AG04450 (cell line): ENCODE data around the gene NSD1. TPM values are rescaled to one million over a fixed set of nuclear protein-coding genes. Genes with fewer than 3 reads are reported as not detected.

Experiments
- CTCF ChIA-PET: fragments of 300-600, 350-600 bp; formaldehyde crosslinking; extraction: SDS; loops from one replicate; lab custom pipeline; 2022; ENCODE audit warnings: antibody characterized with exemption, inconsistent platforms; lab: Charles Lee
- POLR2A ChIA-PET: fragments of 350-600 bp; formaldehyde crosslinking; extraction: SDS; loops from one replicate; lab custom pipeline; 2021; ENCODE audit warnings: antibody characterized with exemption, inconsistent platforms; lab: Yijun Ruan, JAX
- DNase-seq: peaks from one replicate; pipeline ENCODE4 v3.0.0-alpha.2; 2011; ENCODE audit warnings: low read depth, low spot score
- H3K27ac ChIP-seq: one replicate; pipeline ENCODE4 v1.5.1; 2012; ENCODE audit warnings: low read depth, low read length, control low read depth
- H3K27me3 ChIP-seq: one replicate; pipeline ENCODE4 v1.6.0; 2012; ENCODE audit warnings: low read length; ENCODE audit not compliant: control insufficient read depth, insufficient read depth
- H3K4me3 ChIP-seq: 2 replicates; pipeline ENCODE4 v1.5.1; 2011; ENCODE audit warnings: mild to moderate bottlenecking, low read depth, low read length, control low read depth
- H3K9me3 ChIP-seq: 2 replicates; pipeline ENCODE4 v1.5.1; 2012; ENCODE audit warnings: low read length; ENCODE audit not compliant: control insufficient read depth, insufficient read depth
- CTCF ChIP-seq: IDR thresholded peaks from 2 replicates; pipeline ENCODE4 v1.5.1; 2011; ENCODE audit warnings: low read depth, low read length, control low read depth, inconsistent platforms
- polyA plus RNA-seq: library from polyadenylated mRNA; depleted of rRNA; stranded (reverse); fragments of >200 nt; gene quantifications from 2 replicates; pipeline ENCODE4 v1.2.3, GENCODE V29; 2011

Gene NSD1
- polyA plus RNA-seq, 1 experiment, result 33.4 TPM

- Histone ChIP-seq H3K4me3 (no peak overlapping the region), H3K9me3 (peaks cover under 1% of the 10 kb centered on the region; the same call in 1 of the 2 replicates), H3K27me3 (peaks cover 2% of the 10 kb centered on the region), H3K27ac (no peak overlapping the region)
- no peak for TF ChIP-seq CTCF
- ChIA-PET CTCF (no interaction called here), POLR2A (no interaction called here)
- DNase-seq, result no peak
These were observed 11.0 kb upstream of the NSD1 start for GRCh38 chr5:177122566-177122965.

- Histone ChIP-seq H3K4me3 (no peak overlapping the region), H3K9me3 (no peaks in the 10 kb centered on the region), H3K27me3 (peaks cover 2% of the 10 kb centered on the region), H3K27ac (no peak overlapping the region)
- CTCF ChIA-PET, result interaction anchor here (1.0 to 1.1 kb wide), 2 partner anchors 10 to 13 kb away, joined by 4 to 6 read pairs; no protein-coding TSS in a partner anchor
- TF ChIP-seq CTCF, result no peak
- no peak for DNase-seq
- POLR2A ChIA-PET, result no interaction called here
These were observed 9.6 kb upstream of the NSD1 start for GRCh38 chr5:177123789-177124485.

- ChIA-PET CTCF (interaction anchor here (1.0 to 1.1 kb wide), 2 partner anchors 10 to 12 kb away, joined by 4 to 6 read pairs; no protein-coding TSS in a partner anchor), POLR2A (no interaction called here)
- no peak for DNase-seq
- Histone ChIP-seq H3K4me3 (no peak overlapping the region), H3K27ac (no peak overlapping the region), H3K9me3 (no peaks in the 10 kb centered on the region), H3K27me3 (peaks cover 2% of the 10 kb centered on the region)
- TF ChIP-seq CTCF, result no peak
These were observed 9.0 kb upstream of the NSD1 start for GRCh38 chr5:177124486-177124991.

- ChIA-PET POLR2A (no interaction called here), CTCF (interaction anchor here (0.5 to 1.3 kb wide), 7 partner anchors 9 to 466 kb away, joined by 3 to 5 read pairs (median 3); no protein-coding TSS in a partner anchor)
- no peaks in the 10 kb centered on the region; the same call in 1 of the 2 replicates for H3K9me3 ChIP-seq
- DNase-seq, result no peak
- H3K4me3 ChIP-seq, result no peak overlapping the region
- peaks cover 2% of the 10 kb centered on the region for H3K27me3 ChIP-seq
- TF ChIP-seq CTCF, result no peak
- no peak overlapping the region for H3K27ac ChIP-seq
These were observed 6.8 kb upstream of the NSD1 start for GRCh38 chr5:177126771-177127170.

- H3K27me3 ChIP-seq, result no peaks in the 10 kb centered on the region
- no peak overlapping the region for H3K27ac ChIP-seq
- ChIA-PET POLR2A (no interaction called here), CTCF (no interaction called here)
- no peaks in the 10 kb centered on the region; the same call in 1 of the 2 replicates for H3K9me3 ChIP-seq
- no peak overlapping the region for H3K4me3 ChIP-seq
- no peak for DNase-seq
- TF ChIP-seq CTCF, result no peak
These were observed 5.0 kb upstream of the NSD1 start for GRCh38 chr5:177128551-177128981.
